Type B pancreatic cell (in vitro differentiated cells): Measurements from ENCODE around the gene ICA1. TPM values are rescaled to one million over a fixed set of nuclear protein-coding genes. Genes with fewer than 3 reads are reported as not detected.

Source experiments
- DNase-seq: peaks from one replicate; pipeline ENCODE4 v3.0.0; 2021; ENCODE audit warnings: mixed read lengths; ENCODE audit not compliant: unreplicated experiment; ENCODE audit errors: extremely low spot score
- H3K27ac Mint-ChIP-seq: 2 replicates; pipeline ENCODE4 v1.8.0; 2021; ENCODE audit warnings: mild to moderate bottlenecking, mixed read lengths
- H3K27me3 Mint-ChIP-seq: 2 replicates; pipeline ENCODE4 v1.8.0; 2021; ENCODE audit warnings: mixed read lengths
- H3K36me3 Mint-ChIP-seq: 2 replicates; pipeline ENCODE4 v1.8.0; 2021; ENCODE audit warnings: mixed read lengths
- H3K4me1 Mint-ChIP-seq: one replicate; pipeline ENCODE4 v1.8.0; 2021; ENCODE audit warnings: mixed read lengths; ENCODE audit not compliant: unreplicated experiment
- H3K4me3 Mint-ChIP-seq: 2 replicates; pipeline ENCODE4 v1.8.0; 2021; ENCODE audit warnings: mild to moderate bottlenecking, mixed read lengths
- H3K9me3 Mint-ChIP-seq: 2 replicates; pipeline ENCODE4 v1.8.0; 2021; ENCODE audit warnings: mixed read lengths
- total RNA-seq: library from RNA; stranded (reverse); gene quantifications from 2 replicates; pipeline ENCODE4 v1.2.1, GENCODE V29; 2021; ENCODE audit warnings: low replicate concordance
- TF ChIP-seq, protein P1 (sequence below): fragments of 200-600 bp; sonication (generic); conservative IDR thresholded peaks from 2 replicates; pipeline ENCODE4 v1.5.0; 2021; ENCODE audit warnings: antibody characterized with exemption, mild to moderate bottlenecking

Gene ICA1
- total RNA-seq, 1 donor from 2014 or later, result 9.8 TPM

DNA sequence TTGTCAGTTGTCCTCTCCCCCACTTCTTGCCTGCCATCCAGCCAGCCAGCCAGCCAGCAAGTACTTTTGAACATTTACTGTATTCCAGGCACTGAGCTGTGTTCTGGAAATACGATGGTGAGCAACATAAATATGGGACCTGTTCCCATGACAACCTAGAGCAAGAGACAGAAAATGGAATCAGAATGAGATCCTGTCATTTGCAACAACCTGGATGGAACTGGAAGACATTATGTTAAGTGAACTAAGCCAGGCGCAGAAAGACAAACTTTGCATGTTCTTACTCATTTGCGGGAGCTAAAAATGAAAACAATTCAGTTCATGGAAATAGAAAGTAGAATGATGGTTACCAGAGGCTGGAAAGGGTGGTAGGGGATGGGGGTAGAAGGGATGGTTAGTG is 140.7 kb downstream of the ICA1 start:
- H3K27ac Mint-ChIP-seq, result no peak overlapping the region

DNA sequence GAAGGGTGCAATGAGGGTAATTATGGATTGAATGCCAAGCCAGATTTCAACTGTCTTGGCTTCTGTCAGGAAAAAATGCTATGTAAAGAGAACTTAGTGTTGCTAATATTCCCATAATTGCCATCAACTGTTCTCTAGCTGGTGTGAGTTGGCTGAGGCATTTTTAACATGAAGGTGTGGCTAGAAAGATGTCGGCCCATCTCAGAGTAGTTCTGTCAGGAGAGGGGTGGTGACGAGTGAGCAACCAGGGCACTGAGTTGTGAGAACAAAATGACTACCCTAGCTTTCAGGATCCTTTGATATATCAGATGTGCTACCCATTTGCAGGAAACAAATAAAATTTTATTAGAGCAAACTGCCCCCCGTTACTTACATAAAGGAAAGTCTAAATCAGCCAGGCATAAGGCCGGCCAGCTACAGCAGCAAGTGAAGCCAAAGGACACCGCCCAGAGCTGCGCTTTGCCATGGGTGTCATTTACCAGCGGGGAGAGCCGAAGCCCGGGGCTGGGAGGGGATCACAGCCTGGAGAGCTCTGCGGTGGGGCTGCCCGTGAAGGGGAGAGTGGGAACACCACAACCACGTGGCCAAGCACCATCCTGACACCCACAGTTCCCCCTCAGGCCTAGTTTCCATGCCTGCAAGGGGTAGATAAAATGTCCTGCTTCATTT is 141.4 kb downstream of the ICA1 start:
- Mint-ChIP-seq H3K4me3 (no peak overlapping the region), H3K27me3 (no peaks in the 10 kb centered on the region), H3K36me3 (no peaks in the 10 kb centered on the region), H3K4me1 (no peaks in the 10 kb centered on the region), H3K27ac (no peak overlapping the region), H3K9me3 (no peaks in the 10 kb centered on the region)
- DNase-seq, result no peak
- TF ChIP-seq, protein P1, sequence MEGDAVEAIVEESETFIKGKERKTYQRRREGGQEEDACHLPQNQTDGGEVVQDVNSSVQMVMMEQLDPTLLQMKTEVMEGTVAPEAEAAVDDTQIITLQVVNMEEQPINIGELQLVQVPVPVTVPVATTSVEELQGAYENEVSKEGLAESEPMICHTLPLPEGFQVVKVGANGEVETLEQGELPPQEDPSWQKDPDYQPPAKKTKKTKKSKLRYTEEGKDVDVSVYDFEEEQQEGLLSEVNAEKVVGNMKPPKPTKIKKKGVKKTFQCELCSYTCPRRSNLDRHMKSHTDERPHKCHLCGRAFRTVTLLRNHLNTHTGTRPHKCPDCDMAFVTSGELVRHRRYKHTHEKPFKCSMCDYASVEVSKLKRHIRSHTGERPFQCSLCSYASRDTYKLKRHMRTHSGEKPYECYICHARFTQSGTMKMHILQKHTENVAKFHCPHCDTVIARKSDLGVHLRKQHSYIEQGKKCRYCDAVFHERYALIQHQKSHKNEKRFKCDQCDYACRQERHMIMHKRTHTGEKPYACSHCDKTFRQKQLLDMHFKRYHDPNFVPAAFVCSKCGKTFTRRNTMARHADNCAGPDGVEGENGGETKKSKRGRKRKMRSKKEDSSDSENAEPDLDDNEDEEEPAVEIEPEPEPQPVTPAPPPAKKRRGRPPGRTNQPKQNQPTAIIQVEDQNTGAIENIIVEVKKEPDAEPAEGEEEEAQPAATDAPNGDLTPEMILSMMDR, result no peak

More for the DNA sequence above, 140.7 kb downstream of the ICA1 start:
- DNase-seq, result no peak
- H3K27me3 Mint-ChIP-seq, result no peaks in the 10 kb centered on the region
- H3K9me3 Mint-ChIP-seq, result no peaks in the 10 kb centered on the region
- H3K4me1 Mint-ChIP-seq, result no peaks in the 10 kb centered on the region
- no peaks in the 10 kb centered on the region for H3K36me3 Mint-ChIP-seq
- H3K4me3 Mint-ChIP-seq, result no peak overlapping the region
- TF ChIP-seq, protein P1, result no peak

DNA sequence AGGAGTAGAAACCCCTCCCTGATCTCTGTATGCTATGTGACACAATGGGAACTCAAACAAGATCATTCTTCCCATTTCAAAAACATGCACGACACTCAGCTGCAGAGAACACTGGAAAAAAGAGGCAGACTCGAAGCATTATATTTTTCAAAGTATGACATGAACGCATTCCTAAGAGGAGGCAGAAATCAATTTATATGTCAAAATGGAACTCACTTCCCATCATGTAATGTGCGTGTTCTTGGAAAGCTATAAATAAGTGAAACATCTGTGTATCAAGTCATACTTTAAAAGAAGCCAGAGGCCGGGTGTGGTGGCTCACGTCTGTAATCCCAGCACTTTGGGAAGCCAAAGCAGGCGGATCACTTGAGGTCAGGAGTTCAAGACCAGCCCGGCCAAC is 142.7 kb downstream of the ICA1 start:
- Mint-ChIP-seq H3K27me3 (no peaks in the 10 kb centered on the region), H3K27ac (no peak overlapping the region), H3K4me3 (no peak overlapping the region), H3K4me1 (no peaks in the 10 kb centered on the region), H3K36me3 (no peaks in the 10 kb centered on the region), H3K9me3 (peaks cover 5% of the 10 kb centered on the region)
- DNase-seq, result no peak
- TF ChIP-seq, protein P1, result no peak

DNA sequence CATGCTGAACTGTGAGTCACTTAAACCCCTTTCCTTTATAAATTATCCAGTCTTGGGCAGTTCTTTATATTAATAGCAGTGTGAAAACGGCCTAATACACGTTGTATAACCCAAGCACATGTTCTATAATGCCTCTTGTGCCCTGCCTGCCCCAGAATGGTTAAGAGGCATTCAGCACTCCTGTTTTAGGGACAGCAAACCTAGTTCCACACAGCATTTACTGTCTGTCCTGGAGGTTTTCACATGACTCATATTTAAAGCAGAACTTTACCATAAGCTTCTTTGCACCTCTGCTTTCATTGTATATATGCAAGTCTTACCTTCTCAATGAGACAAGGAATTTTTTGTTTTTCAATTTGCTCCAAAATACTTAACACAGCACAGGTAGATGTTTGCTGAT is 144.8 kb downstream of the ICA1 start:
- Mint-ChIP-seq H3K27ac (no peak overlapping the region), H3K9me3 (peaks cover 5% of the 10 kb centered on the region), H3K4me3 (no peak overlapping the region), H3K4me1 (no peaks in the 10 kb centered on the region), H3K36me3 (no peaks in the 10 kb centered on the region), H3K27me3 (no peaks in the 10 kb centered on the region)
- no peak for DNase-seq
- TF ChIP-seq, protein P1, result no peak

DNA sequence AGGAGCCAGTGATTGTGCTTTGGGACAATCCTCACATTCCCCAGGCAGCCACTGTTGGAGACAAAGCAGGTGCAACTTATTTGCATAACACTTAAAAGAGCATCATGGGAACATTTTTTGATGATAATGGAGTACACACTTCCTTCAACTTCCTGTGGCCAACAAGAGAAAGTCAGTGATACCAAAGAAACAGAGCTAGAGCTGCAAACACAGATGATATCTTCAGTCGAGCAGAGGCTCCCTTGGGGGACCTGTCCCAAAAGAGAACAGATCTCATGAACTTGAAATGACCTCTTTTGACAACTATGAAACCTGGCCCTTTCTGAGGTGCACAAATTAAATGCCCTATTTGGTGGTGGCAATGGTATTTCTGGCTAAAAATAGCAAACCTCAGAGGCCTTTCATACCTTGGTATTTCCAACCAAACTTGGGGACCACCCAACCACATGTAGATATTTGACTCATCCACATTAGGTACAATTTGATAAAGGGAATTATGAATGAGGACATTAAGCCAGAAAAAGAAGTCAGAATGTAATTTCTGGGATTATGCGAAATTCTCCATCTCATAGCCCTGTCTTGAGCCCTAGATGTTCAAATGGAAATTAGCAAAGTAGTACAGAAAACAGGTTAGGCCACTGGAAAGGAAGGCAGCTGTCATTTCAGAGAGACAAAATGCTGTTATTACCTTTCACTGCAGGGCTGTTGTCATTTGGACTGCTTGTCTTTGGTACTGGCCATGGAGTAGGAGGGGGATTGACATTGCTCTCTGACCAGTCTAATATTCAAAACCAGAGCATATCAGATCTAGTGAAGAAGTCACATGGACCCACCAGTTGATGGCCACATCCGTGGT is 146.2 kb downstream of the ICA1 start:
- TF ChIP-seq, protein P1, result no peak
- Mint-ChIP-seq H3K4me3 (no peak overlapping the region), H3K36me3 (no peaks in the 10 kb centered on the region), H3K27me3 (no peaks in the 10 kb centered on the region), H3K4me1 (no peaks in the 10 kb centered on the region), H3K9me3 (peaks cover 5% of the 10 kb centered on the region), H3K27ac (no peak overlapping the region)
- DNase-seq, result no peak
